Ureter (tissue), 1 donor: ENCODE data around the gene ALG9. TPM values are rescaled to one million over a fixed set of nuclear protein-coding genes. Genes with fewer than 3 reads are reported as not detected.

ENCODE experiments used
- DNase-seq: peaks from one replicate; pipeline ENCODE4 v3.0.0-alpha.2; 2020; ENCODE audit warnings: low spot score
- total RNA-seq: library from RNA; stranded (reverse); gene quantifications from one replicate; pipeline ENCODE4 v1.2.4, GENCODE V29; 2023
- donor health status: DM: yes; HTN: yes; CAD: no.

ALG9 gene
- total RNA-seq, 1 donor from 2014 or later, result 33.5 TPM

GRCh38 chr11:111835665-111836064 lies 35.7 kb downstream of the ALG9 start:
- no peak for DNase-seq

GRCh38 chr11:111834432-111835163 lies 36.8 kb downstream of the ALG9 start:
- no peak for DNase-seq

- DNase-seq, result no peak
These were observed 37.9 kb downstream of the ALG9 start for GRCh38 chr11:111833524-111833923.

- DNase-seq, result no peak
These were observed 42.0 kb downstream of the ALG9 start for GRCh38 chr11:111829185-111829968.

GRCh38 chr11:111826322-111826950 lies 44.9 kb downstream of the ALG9 start:
- DNase-seq, result no peak

GRCh38 chr11:111823629-111824028 lies 47.8 kb downstream of the ALG9 start:
- no peak for DNase-seq

- no peak for DNase-seq
These were observed 48.2 kb downstream of the ALG9 start for GRCh38 chr11:111823131-111823530.

GRCh38 chr11:111819829-111820237 lies 51.5 kb downstream of the ALG9 start:
- no peak for DNase-seq

GRCh38 chr11:111819161-111819828 lies 52.1 kb downstream of the ALG9 start:
- no peak for DNase-seq

GRCh38 chr11:111815489-111815888 lies 55.9 kb downstream of the ALG9 start:
- DNase-seq, result no peak

- DNase-seq, result no peak
These were observed 56.6 kb downstream of the ALG9 start for GRCh38 chr11:111814557-111815320.

- no peak for DNase-seq
These were observed 57.3 kb downstream of the ALG9 start for GRCh38 chr11:111814106-111814505.

- no peak for DNase-seq
These were observed 59.2 kb downstream of the ALG9 start for GRCh38 chr11:111812211-111812610.

GRCh38 chr11:111811445-111811844 lies 59.9 kb downstream of the ALG9 start:
- no peak for DNase-seq

GRCh38 chr11:111808834-111809233 lies 62.5 kb downstream of the ALG9 start:
- DNase-seq, result no peak

GRCh38 chr11:111808063-111808588 lies 63.3 kb downstream of the ALG9 start:
- DNase-seq, result no peak

- DNase-seq, result no peak
These were observed 64.3 kb downstream of the ALG9 start for GRCh38 chr11:111807076-111807475.

- no peak for DNase-seq
These were observed 70.2 kb downstream of the ALG9 start for GRCh38 chr11:111801135-111801534.

GRCh38 chr11:111798279-111798678 lies 73.1 kb downstream of the ALG9 start:
- no peak for DNase-seq

GRCh38 chr11:111797145-111797581 lies 74.2 kb downstream of the ALG9 start:
- DNase-seq, result no peak

- no peak for DNase-seq
These were observed 74.7 kb downstream of the ALG9 start for GRCh38 chr11:111796696-111797095.
